Natural killer cell (primary cell): ENCODE results near the gene FAM107B. TPM values are rescaled to one million over a fixed set of nuclear protein-coding genes. Genes with fewer than 3 reads are reported as not detected.

Experiments used
- ATAC-seq, 3 donors: fragments of 150-1000 bp in 2 of 3; fragments of 200-7000 bp in 1 of 3; cut with Tn5 transposase; 1 replicate in 1 of 3; 2 replicates in 2 of 3; pipeline ENCODE4 v1.10.0; 2021; ENCODE audit warnings: mild to moderate bottlenecking in 2 of 3, moderate library complexity in 2 of 3
- DNase-seq, 2 donors: peaks; one replicate each; pipeline versions ENCODE4 v3.0.0 to v3.0.0-alpha.2; 2013 to 2021; ENCODE audit warnings: mixed read lengths in 1 of 2
- H3K27ac ChIP-seq: one replicate; pipeline ENCODE4 v1.5.1; 2013; ENCODE audit warnings: mild to moderate bottlenecking, low read length
- H3K27me3 ChIP-seq: one replicate; pipeline ENCODE4 v1.6.1; 2013; ENCODE audit warnings: low read length; ENCODE audit not compliant: control insufficient read depth, insufficient read depth
- H3K36me3 ChIP-seq: one replicate; pipeline ENCODE4 v1.6.1; 2013; ENCODE audit warnings: low read length; ENCODE audit not compliant: control insufficient read depth, insufficient read depth
- H3K4me1 ChIP-seq: one replicate; pipeline ENCODE4 v1.6.1; 2013; ENCODE audit warnings: low read length; ENCODE audit not compliant: control insufficient read depth, insufficient read depth
- H3K4me3 ChIP-seq: one replicate; pipeline ENCODE4 v1.5.1; 2013; ENCODE audit warnings: low read length
- H3K9me3 ChIP-seq: one replicate; pipeline ENCODE4 v1.6.1; 2013; ENCODE audit warnings: low read length; ENCODE audit not compliant: control insufficient read depth, insufficient read depth
- H3K27ac Mint-ChIP-seq, 2 donors: one replicate each; pipeline ENCODE4 v1.8.0; 2022; ENCODE audit warnings: mild to moderate bottlenecking in 2 of 2, mixed read lengths in 2 of 2, moderate library complexity in 1 of 2
- H3K27me3 Mint-ChIP-seq, 2 donors: one replicate each; pipeline ENCODE4 v1.8.0; 2022; ENCODE audit warnings: low read depth in 2 of 2, mixed read lengths in 2 of 2
- H3K36me3 Mint-ChIP-seq: one replicate; pipeline ENCODE4 v1.8.0; 2022; ENCODE audit warnings: mixed read lengths
- H3K4me1 Mint-ChIP-seq, 2 donors: one replicate each; pipeline ENCODE4 v1.8.0; 2022; ENCODE audit warnings: mixed read lengths in 2 of 2
- H3K4me3 Mint-ChIP-seq: one replicate; pipeline ENCODE4 v1.8.0; 2022; ENCODE audit warnings: mild to moderate bottlenecking, moderate library complexity, mixed read lengths
- H3K9me3 Mint-ChIP-seq, 2 donors: one replicate each; pipeline ENCODE4 v1.8.0; 2022; ENCODE audit warnings: mixed read lengths in 2 of 2
- CTCF ChIP-seq: fragments of 200-600 bp; IDR thresholded peaks from one replicate; pipeline ENCODE4 v1.8.0; 2022; ENCODE audit warnings: antibody characterized with exemption
- WGBS: methylation state at CpG from one replicate; pipeline ENCODE4 v1.1.7; 2013; ENCODE audit warnings: missing lambda C conversion rate; ENCODE audit not compliant: insufficient coverage; 5-methylcytosine and 5-hydroxymethylcytosine counted together
- intact Hi-C: fragments of 100-400 bp; cut with micrococcal nuclease; formaldehyde crosslinking; loops from one replicate; pipeline ENCODE4 v1.14.2; 2022
- total RNA-seq, 4 donors: library from RNA; stranded (reverse); fragments of 120-200 nt in 1 of 4; gene quantifications; one replicate each; pipeline versions ENCODE4 v1.2.3 to v1.2.4, GENCODE V29; 2013 to 2022

The FAM107B gene
- total RNA-seq, 3 donors from 2014 or later (not counting 1 experiment from before 2014, with no cell fraction given), result 165 to 226 (median 224) TPM

- no peak for TF ChIP-seq CTCF
- no peaks in the 10 kb centered on the region for H3K36me3 ChIP-seq
- Mint-ChIP-seq H3K4me1 (peaks cover 15 to 18% of the 10 kb centered on the region in 2 donors), H3K27me3 (no peaks in the 10 kb centered on the region), H3K4me3 (peak overlapping the region; percentile 61), H3K36me3 (no peaks in the 10 kb centered on the region), H3K27ac (peak overlapping the region; percentile 76 to 79), H3K9me3 (no peaks in the 10 kb centered on the region)
- H3K27me3 ChIP-seq, result no peaks in the 10 kb centered on the region
- ATAC-seq (peak; percentile 86 to 99 (median 88)), DNase-seq (peak in 1 of 2 donors; percentile 41)
- intact Hi-C loops, result loop anchor here (10.0 kb wide), 1 partner anchor 103 kb away; no protein-coding TSS in a partner anchor
- no peaks in the 10 kb centered on the region for H3K9me3 ChIP-seq
- peaks cover 10% of the 10 kb centered on the region for H3K4me1 ChIP-seq
- H3K27ac ChIP-seq, result no peak overlapping the region
- WGBS, result 70% methylated on average over 6 of the region's 6 CpGs
- H3K4me3 ChIP-seq, result no peak overlapping the region
These were observed 17.3 kb downstream of the FAM107B start for GRCh38 chr10:14757394-14757793.

GRCh38 chr10:14753441-14753840 lies 21.3 kb downstream of the FAM107B start:
- no peak for TF ChIP-seq CTCF
- Histone ChIP-seq H3K36me3 (no peaks in the 10 kb centered on the region), H3K4me1 (peaks cover 30% of the 10 kb centered on the region), H3K9me3 (no peaks in the 10 kb centered on the region), H3K27ac (no peak overlapping the region), H3K27me3 (no peaks in the 10 kb centered on the region), H3K4me3 (no peak overlapping the region)
- Mint-ChIP-seq H3K27ac (no peak overlapping the region), H3K4me1 (peaks cover 15 to 18% of the 10 kb centered on the region in 2 donors), H3K9me3 (no peaks in the 10 kb centered on the region), H3K27me3 (no peaks in the 10 kb centered on the region), H3K36me3 (no peaks in the 10 kb centered on the region), H3K4me3 (no peak overlapping the region)
- ATAC-seq (no peak), DNase-seq (no peak)
- WGBS, result 83% methylated on average over 1 of the region's 1 CpG
- intact Hi-C loops, result loop anchor here (10.0 kb wide), 1 partner anchor 99 kb away; no protein-coding TSS in a partner anchor

- Histone ChIP-seq H3K27me3 (no peaks in the 10 kb centered on the region), H3K27ac (peak overlapping the region; percentile 79), H3K4me3 (no peak overlapping the region), H3K36me3 (no peaks in the 10 kb centered on the region), H3K4me1 (peaks cover 22% of the 10 kb centered on the region), H3K9me3 (no peaks in the 10 kb centered on the region)
- 75% methylated on average over 1 of the region's 1 CpG for WGBS
- Mint-ChIP-seq H3K27me3 (no peaks in the 10 kb centered on the region), H3K4me3 (no peak overlapping the region), H3K36me3 (no peaks in the 10 kb centered on the region), H3K4me1 (peaks cover 4% of the 10 kb centered on the region in 2 donors), H3K27ac (no peak overlapping the region), H3K9me3 (no peaks in the 10 kb centered on the region)
- DNase-seq, result no peak
- ATAC-seq, result no peak
- intact Hi-C loops, result loop anchor here (10.0 kb wide), 1 partner anchor 97 kb away; no protein-coding TSS in a partner anchor
- TF ChIP-seq CTCF, result no peak
These were observed 22.8 kb downstream of the FAM107B start for GRCh38 chr10:14751921-14752320.
